C4-2B (cell line): ENCODE measurements around the gene HOXB9.

Source experiments
- CTCF ChIP-seq: fragments of 450-650 bp; conservative IDR thresholded peaks from 2 replicates; pipeline ENCODE4 v1.5.1; 2017; ENCODE audit warnings: mild to moderate bottlenecking
- ZFX ChIP-seq: fragments of 450-650 bp; IDR thresholded peaks from 2 replicates; pipeline ENCODE4 v1.6.1; 2017

GRCh38 chr17:48609759-48610281, 16.3 kb downstream of the HOXB9 start:
- TF ChIP-seq ZFX (no peak), CTCF (no peak)
